Bladder microvascular endothelial cell (primary cell): ENCODE data around the gene ZNF407. TPM values are rescaled to one million over a fixed set of nuclear protein-coding genes. Genes with fewer than 3 reads are reported as not detected.

Experiments used
- total RNA-seq: library from RNA; depleted of rRNA; stranded (reverse); fragments of >200 nt; gene quantifications from 2 replicates; pipeline ENCODE4 v1.2.3, GENCODE V29; 2014

Gene ZNF407
- total RNA-seq, result 9.9 and 28.8 TPM in 2 replicates

DNA sequence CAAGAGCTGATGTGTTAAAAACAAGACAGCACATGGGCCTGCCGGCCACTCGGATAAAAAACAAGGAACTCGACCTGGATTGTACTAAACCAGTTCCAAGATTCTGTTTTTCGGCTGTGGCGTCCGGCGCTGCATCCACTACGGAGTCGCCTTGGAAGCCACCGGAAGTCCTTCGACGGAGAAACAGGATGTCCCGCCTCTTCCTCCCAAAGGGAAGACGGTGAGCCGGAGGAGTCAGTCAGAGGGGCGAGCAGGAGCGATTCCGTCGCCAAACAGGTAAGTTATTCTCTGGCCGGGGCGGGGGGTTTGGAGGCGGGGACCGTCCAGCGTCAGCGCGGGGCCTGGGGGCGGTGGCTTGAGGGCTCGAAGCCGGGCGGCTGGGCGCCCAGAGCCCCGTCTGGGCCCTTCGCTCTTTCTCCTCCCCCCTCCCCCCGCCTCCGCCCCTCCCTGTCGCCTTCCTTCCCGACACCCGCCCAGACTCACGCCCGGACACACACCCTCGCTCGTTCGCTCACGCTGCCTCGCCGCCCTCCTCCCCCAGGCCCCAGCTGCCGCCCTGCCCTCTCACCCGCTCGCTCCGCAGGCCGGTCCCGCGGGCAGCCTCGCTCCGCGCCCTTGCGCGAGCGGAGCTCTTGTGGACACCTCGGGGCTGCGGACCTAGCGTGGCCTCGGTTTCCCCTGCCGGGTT, at the start of gene ZNF407:
ZNF407 (plus strand) TSS at position 209 of the 688 bp plus-strand sequence. CDS start 33,150 bp downstream, outside the sequence.

Other genes with a start within 250 kb of the ZNF407 start
- gene DIPK1C, start 140.6 kb upstream of the ZNF407 start, total RNA-seq, result not detected in 2 replicates
- 50.2 and 165 TPM in 2 replicates for gene CNDP2, start 101.5 kb upstream of the ZNF407 start, total RNA-seq
- not detected in 2 replicates for gene CNDP1, start 63.4 kb upstream of the ZNF407 start, total RNA-seq